ENCODE measurements around the gene RPP14.

DNA sequence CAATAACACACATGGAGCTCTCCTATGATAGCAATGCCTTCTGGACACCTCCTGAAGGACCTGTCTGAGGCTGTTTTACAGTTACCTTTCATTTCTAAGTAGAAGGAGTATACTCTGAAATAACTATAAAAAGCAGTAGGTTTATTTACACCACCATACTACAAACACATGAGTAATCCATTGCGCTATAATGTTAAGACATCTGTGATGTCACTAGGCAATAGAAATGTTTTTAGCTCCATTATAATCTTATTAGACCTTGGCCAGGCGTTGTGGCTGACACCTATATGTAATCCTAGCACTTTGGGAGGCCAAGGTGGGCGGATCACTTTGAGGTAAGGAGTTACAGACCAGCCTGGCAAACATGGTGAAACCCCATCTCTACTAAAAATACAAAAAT is 51.4 kb downstream of the RPP14 start:
- TF ChIP-seq, protein P1, sequence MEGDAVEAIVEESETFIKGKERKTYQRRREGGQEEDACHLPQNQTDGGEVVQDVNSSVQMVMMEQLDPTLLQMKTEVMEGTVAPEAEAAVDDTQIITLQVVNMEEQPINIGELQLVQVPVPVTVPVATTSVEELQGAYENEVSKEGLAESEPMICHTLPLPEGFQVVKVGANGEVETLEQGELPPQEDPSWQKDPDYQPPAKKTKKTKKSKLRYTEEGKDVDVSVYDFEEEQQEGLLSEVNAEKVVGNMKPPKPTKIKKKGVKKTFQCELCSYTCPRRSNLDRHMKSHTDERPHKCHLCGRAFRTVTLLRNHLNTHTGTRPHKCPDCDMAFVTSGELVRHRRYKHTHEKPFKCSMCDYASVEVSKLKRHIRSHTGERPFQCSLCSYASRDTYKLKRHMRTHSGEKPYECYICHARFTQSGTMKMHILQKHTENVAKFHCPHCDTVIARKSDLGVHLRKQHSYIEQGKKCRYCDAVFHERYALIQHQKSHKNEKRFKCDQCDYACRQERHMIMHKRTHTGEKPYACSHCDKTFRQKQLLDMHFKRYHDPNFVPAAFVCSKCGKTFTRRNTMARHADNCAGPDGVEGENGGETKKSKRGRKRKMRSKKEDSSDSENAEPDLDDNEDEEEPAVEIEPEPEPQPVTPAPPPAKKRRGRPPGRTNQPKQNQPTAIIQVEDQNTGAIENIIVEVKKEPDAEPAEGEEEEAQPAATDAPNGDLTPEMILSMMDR (conservative IDR thresholded peaks at IDR 0.05; ENCODE audit: low read depth, low read length) = no peak
- TF ChIP-seq POLR2A (IDR thresholded peaks at IDR 0.05; ENCODE audit: low read depth, low read length) (no peak), MAZ (IDR thresholded peaks at IDR 0.05; ENCODE audit: borderline replicate concordance, low read depth, low read length) (no peak), NFE2L2 (IDR thresholded peaks at IDR 0.05; ENCODE audit: low read depth, low read length) (no peak)
